Psoas muscle (tissue), 8 donors: Measurements from ENCODE around the gene SLC37A1. TPM values are rescaled to one million over a fixed set of nuclear protein-coding genes. Genes with fewer than 3 reads are reported as not detected.

ENCODE experiments used
- ATAC-seq, 4 donors: fragments of 200-7000 bp; cut with Tn5 transposase; one replicate each; pipeline ENCODE4 v1.9.1; 2020; ENCODE audit warnings: moderate library complexity in 3 of 4, mild to moderate bottlenecking in 2 of 4
- DNase-seq, 2 donors: peaks; one replicate each; pipeline ENCODE4 v3.0.0-alpha.2; 2020
- H3K27ac ChIP-seq: fragments of 200-600 bp; one replicate; pipeline ENCODE4 v1.8.0; 2022
- H3K27me3 ChIP-seq, 3 donors: fragments of 200-600 bp in 1 of 3; one replicate each; pipeline versions ENCODE4 v1.6.1 to v1.8.0; 2013 to 2022; ENCODE audit warnings: low read length in 2 of 3, mild to moderate bottlenecking in 2 of 3, moderate library complexity in 1 of 3; ENCODE audit not compliant: insufficient read depth in 3 of 3
- H3K36me3 ChIP-seq, 2 donors: fragments of 200-600 bp in 1 of 2; one replicate each; pipeline versions ENCODE4 v1.6.1 to v1.8.0; 2013 to 2022; ENCODE audit warnings: low read depth in 1 of 2, mild to moderate bottlenecking in 1 of 2, moderate library complexity in 1 of 2; ENCODE audit not compliant: insufficient read depth in 1 of 2
- H3K4me1 ChIP-seq: fragments of 200-600 bp; one replicate; pipeline ENCODE4 v1.8.0; 2022
- H3K4me3 ChIP-seq: fragments of 200-600 bp; one replicate; pipeline ENCODE4 v1.8.0; 2022; ENCODE audit warnings: mild to moderate bottlenecking
- H3K9me3 ChIP-seq: fragments of 200-600 bp; one replicate; pipeline ENCODE4 v1.8.0; 2022
- WGBS, 3 donors: extraction: QIAGEN DNeasy Blood & Tissue Kit; methylation state at CpG; one replicate each; pipeline versions ENCODE4 v1.1.6 to v1.1.7; 2013; 5-methylcytosine and 5-hydroxymethylcytosine counted together
- intact Hi-C, 2 donors: fragments of 100-400 bp; cut with DNase I; formaldehyde crosslinking; loops; one replicate each; pipeline versions ENCODE4 v1.11.0 to v1.14.2; 2022
- polyA plus RNA-seq, 3 donors: library from polyadenylated mRNA; stranded (reverse); fragments of 200-250 nt; gene quantifications; one replicate each; pipeline ENCODE4 v1.2.3, GENCODE V29; 2013
- total RNA-seq, 4 donors: library from RNA; stranded (reverse); fragmentation: NEBNext Ultra II Directional in 2 of 4; extraction: Animal tissue kit (Norgen Biotek cat#: 25700) in 2 of 4; gene quantifications; one replicate each; pipeline versions ENCODE4 v1.2.1 to v1.2.4, GENCODE V29; 2021 to 2023
- TF ChIP-seq, protein P1 (sequence below): fragments of 200-600 bp; IDR thresholded peaks from one replicate; pipeline ENCODE4 v1.8.0; 2022; ENCODE audit warnings: antibody characterized with exemption
- donor health status: healthy with polysubstance abuse.
- donor health status: DM: no; HTN: no; CAD: no; lungs with moderate emphysema.
- donor health status: Bipolar disorder and iron deficiency.
- donor health status: healthy.
- donor health status: DM: yes; HTN: yes; CAD: no.
- donor health status: DM: no; HTN: no; CAD: no.
- donor health status: DM: no; HTN: no; CAD: no.
- donor health status: DM: yes; HTN: yes; CAD: no.

SLC37A1 gene
- total and polyA plus RNA-seq, 7 donors = 1.6 to 18.9 (median 8.0) TPM

DNA sequence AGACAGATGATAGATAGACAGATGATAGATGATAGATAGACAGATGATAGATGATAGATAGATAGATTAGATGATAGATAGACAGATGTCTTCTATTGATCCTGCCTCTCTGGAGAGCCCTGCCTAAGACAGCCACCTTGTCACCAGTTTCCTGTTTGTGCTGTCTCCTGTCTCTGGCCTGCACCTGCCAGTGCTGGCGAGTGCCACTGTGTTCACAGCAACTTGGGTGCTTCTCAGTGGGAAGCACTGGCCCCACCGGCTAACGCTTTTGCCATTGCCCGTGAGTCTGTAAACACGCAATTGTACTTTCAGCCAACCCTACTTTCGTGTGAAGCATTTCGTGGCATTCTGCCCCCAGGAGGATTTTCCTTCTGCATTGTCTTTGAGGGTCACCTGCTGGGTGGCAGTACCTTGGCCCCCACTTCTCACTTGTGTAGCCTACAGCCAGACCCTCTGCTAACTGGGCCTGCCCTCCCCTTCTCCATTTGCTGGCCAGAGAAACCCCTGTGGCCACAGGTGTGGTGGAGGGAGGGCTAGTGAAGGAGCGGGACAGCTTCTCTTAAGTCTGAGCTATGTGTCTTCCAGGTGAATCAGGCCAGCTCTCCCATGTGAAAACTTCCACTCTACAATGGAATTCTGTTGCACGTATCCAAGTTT is 116.4 kb downstream of the SLC37A1 start:
- DNase-seq (no peak), ATAC-seq (no peak)
- H3K4me3 ChIP-seq = no peak overlapping the region
- H3K27ac ChIP-seq = no peak overlapping the region
- H3K27me3 ChIP-seq = peaks cover 2 to 36% (median 2%) of the 10 kb centered on the region in 3 donors
- H3K36me3 ChIP-seq = no peaks in the 10 kb centered on the region
- H3K4me1 ChIP-seq = no peaks in the 10 kb centered on the region
- 69 to 74% (median 74%) methylated on average over 9 of the region's 9 CpGs for WGBS, 3 donors
- TF ChIP-seq, protein P1, sequence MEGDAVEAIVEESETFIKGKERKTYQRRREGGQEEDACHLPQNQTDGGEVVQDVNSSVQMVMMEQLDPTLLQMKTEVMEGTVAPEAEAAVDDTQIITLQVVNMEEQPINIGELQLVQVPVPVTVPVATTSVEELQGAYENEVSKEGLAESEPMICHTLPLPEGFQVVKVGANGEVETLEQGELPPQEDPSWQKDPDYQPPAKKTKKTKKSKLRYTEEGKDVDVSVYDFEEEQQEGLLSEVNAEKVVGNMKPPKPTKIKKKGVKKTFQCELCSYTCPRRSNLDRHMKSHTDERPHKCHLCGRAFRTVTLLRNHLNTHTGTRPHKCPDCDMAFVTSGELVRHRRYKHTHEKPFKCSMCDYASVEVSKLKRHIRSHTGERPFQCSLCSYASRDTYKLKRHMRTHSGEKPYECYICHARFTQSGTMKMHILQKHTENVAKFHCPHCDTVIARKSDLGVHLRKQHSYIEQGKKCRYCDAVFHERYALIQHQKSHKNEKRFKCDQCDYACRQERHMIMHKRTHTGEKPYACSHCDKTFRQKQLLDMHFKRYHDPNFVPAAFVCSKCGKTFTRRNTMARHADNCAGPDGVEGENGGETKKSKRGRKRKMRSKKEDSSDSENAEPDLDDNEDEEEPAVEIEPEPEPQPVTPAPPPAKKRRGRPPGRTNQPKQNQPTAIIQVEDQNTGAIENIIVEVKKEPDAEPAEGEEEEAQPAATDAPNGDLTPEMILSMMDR = no peak
- intact Hi-C loops = loop anchor here in 1 of 2 donors (10.0 kb wide), 1 partner anchor 185 kb away; no protein-coding TSS in a partner anchor
- no peaks in the 10 kb centered on the region for H3K9me3 ChIP-seq

DNA sequence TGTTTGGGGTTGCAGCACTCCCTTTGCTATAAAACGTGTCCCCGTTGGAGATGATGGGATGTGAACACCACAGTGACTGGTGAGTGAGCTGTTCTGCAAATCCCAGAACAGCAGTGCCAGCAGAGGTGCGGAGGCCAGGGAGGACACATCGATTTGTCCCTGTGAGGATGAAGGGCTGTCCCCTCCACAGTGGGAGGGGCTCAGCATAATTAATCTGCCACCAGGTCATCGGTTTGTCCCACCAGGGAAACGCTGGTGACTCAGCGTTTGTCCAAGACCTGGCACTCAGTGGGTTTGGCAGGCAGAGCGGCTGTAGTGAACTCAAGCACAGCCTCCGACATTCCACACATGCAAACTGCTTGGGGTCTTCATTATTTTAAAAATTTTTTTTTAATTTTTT is 117.0 kb downstream of the SLC37A1 start:
- TF ChIP-seq, protein P1 = no peak
- Histone ChIP-seq H3K4me1 (no peaks in the 10 kb centered on the region), H3K36me3 (no peaks in the 10 kb centered on the region), H3K9me3 (no peaks in the 10 kb centered on the region), H3K4me3 (no peak overlapping the region), H3K27me3 (peaks cover 2 to 41% (median 2%) of the 10 kb centered on the region in 3 donors), H3K27ac (no peak overlapping the region)
- ATAC-seq = no peak
- WGBS, 3 donors = 34 to 46% (median 37%) methylated on average over 9 of the region's 9 CpGs
- intact Hi-C loops = loop anchor here in 1 of 2 donors (10.0 kb wide), 1 partner anchor 184 kb away; no protein-coding TSS in a partner anchor
- peak in 1 of 2 donors; percentile 24 for DNase-seq

Other genes starting within 250 kb of the SLC37A1 start
- 1 to 10 TPM; 1.1 to 3.0 (median 2.3) TPM for gene TFF3, start 198.4 kb upstream of the SLC37A1 start, total RNA-seq
- gene TFF3, start 198.4 kb upstream of the SLC37A1 start, polyA plus RNA-seq = 1 to 10 TPM in 2 of 3 donors, under 1 TPM in 1; 0.92 to 3.3 (median 2.1) TPM
- gene TFF2, start 162.9 kb upstream of the SLC37A1 start, total RNA-seq = not detected
- not detected for gene TFF2, start 162.9 kb upstream of the SLC37A1 start, polyA plus RNA-seq
- not detected for gene TFF1, start 147.3 kb upstream of the SLC37A1 start, total RNA-seq
- gene TFF1, start 147.3 kb upstream of the SLC37A1 start, polyA plus RNA-seq = under 1 TPM in 1 of 3 donors, not detected in 2; 0.16 TPM
- under 1 TPM in 1 of 4 donors, not detected in 3; 0.25 TPM for gene TMPRSS3, start 117.8 kb upstream of the SLC37A1 start, total RNA-seq
- gene TMPRSS3, start 117.8 kb upstream of the SLC37A1 start, polyA plus RNA-seq = not detected
- under 1 TPM in 1 of 4 donors, not detected in 3; 0.21 TPM for gene UBASH3A, start 110.0 kb upstream of the SLC37A1 start, total RNA-seq
- gene UBASH3A, start 110.0 kb upstream of the SLC37A1 start, polyA plus RNA-seq = under 1 TPM in 1 of 3 donors, not detected in 2; 0.06 TPM
- under 1 TPM in 1 of 4 donors, not detected in 3; 0.29 TPM for gene RSPH1, start 17.6 kb upstream of the SLC37A1 start, total RNA-seq
- gene RSPH1, start 17.6 kb upstream of the SLC37A1 start, polyA plus RNA-seq = under 1 TPM in 1 of 3 donors, not detected in 2; 0.08 TPM
- 1 to 10 TPM; 1.4 to 4.3 (median 1.8) TPM for gene PDE9A, start 139.8 kb downstream of the SLC37A1 start, total RNA-seq
- gene PDE9A, start 139.8 kb downstream of the SLC37A1 start, polyA plus RNA-seq = 1 to 10 TPM; 1.2 to 1.8 (median 1.8) TPM